ENCODE data around the gene CNNM1. TPM values are rescaled to one million over a fixed set of nuclear protein-coding genes. Genes with fewer than 3 reads are reported as not detected.

Gene CNNM1
- total RNA-seq, 1 donor from 2014 or later: 0.56 TPM

DNA sequence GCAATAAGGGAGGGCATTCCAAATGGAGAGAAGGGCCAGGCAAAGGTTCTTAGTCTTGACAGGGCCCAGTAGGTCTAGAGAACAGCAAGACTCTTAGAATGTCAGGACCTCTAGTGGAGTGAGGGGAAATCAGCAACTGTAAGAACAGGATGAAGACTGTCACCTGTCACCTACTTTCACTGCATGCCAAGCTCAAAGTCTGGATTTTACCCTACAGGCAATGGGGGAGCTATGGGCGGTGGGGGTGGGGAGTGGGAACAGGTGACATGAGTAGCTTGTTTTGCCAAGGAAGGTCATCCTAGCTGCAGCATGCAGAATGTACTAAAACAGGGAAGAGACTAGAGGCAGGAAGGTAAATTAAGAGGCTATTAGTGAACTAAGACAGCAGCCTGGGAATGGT is 82.9 kb downstream of the CNNM1 start:
- H3K79me2 ChIP-seq (ENCODE audit: low read depth): no peaks in the 10 kb centered on the region
- H3K4me2 ChIP-seq: no peak overlapping the region
- Mint-ChIP-seq H3K4me1 (no peaks in the 10 kb centered on the region), H3K27ac (no peak overlapping the region), H3K27me3 (ENCODE audit: insufficient read depth, low read depth) (peaks cover 2% of the 10 kb centered on the region), H3K9me3 (peaks cover 4% of the 10 kb centered on the region), H3K4me3 (no peak overlapping the region), H3K36me3 (peaks cover 13% of the 10 kb centered on the region)
- H3K4me3 ChIP-seq: no peak overlapping the region
- no peaks in the 10 kb centered on the region for H3K27me3 ChIP-seq
- H3K27ac ChIP-seq: no peak overlapping the region
- H3K9ac ChIP-seq: no peak overlapping the region
- no peak for TF ChIP-seq EZH2phosphoT487 (IDR thresholded peaks at IDR 0.05)
- TF ChIP-seq, protein P1, sequence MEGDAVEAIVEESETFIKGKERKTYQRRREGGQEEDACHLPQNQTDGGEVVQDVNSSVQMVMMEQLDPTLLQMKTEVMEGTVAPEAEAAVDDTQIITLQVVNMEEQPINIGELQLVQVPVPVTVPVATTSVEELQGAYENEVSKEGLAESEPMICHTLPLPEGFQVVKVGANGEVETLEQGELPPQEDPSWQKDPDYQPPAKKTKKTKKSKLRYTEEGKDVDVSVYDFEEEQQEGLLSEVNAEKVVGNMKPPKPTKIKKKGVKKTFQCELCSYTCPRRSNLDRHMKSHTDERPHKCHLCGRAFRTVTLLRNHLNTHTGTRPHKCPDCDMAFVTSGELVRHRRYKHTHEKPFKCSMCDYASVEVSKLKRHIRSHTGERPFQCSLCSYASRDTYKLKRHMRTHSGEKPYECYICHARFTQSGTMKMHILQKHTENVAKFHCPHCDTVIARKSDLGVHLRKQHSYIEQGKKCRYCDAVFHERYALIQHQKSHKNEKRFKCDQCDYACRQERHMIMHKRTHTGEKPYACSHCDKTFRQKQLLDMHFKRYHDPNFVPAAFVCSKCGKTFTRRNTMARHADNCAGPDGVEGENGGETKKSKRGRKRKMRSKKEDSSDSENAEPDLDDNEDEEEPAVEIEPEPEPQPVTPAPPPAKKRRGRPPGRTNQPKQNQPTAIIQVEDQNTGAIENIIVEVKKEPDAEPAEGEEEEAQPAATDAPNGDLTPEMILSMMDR (IDR thresholded peaks at IDR 0.05): no peak
- peaks cover 2% of the 10 kb centered on the region for H4K20me1 ChIP-seq (ENCODE audit: low read depth)
- DNase-seq (ENCODE audit: low spot score): no peak
- H3K4me1 ChIP-seq: no peaks in the 10 kb centered on the region
- no peaks in the 10 kb centered on the region for H3F3A ChIP-seq (ENCODE audit: low read depth)
- H3K9me3 ChIP-seq (ENCODE audit: low read depth): no peaks in the 10 kb centered on the region
- no peaks in the 10 kb centered on the region for H3K36me3 ChIP-seq
- H2AFZ ChIP-seq (replicated peaks): no peak overlapping the region

DNA sequence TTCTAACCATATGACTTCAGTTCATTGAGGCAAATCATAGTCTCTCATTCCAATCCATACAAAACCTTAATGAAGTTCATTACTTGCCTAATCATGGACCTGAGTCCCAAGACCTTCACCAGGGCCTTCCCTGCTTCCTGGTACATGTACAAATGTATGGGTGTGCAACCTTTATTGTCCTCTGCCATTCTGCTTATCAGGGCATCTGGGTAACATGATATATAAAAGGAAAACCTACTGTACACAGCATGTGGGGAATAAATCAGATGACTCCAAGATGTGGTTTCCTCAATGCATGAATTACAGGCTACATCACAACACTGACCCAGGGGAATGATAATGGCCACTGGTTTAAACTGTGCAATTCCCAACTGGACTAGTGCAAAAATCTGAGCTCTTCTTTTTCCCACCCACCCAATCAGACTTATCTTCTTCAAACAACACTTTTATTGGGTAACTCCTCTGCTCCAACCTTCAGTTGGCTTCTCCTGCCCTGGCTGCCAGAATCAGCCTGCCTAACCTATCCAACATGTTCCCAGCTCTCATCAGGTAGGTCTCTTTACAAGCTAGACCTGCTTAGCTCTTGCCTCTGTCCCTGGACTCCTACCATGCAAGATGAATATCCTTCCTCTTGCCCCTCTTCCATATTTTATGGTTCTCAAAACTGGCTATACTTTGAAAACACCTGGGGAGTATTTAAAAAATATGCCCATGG is 89.9 kb downstream of the CNNM1 start:
- H3K27ac ChIP-seq: no peak overlapping the region
- no peak for TF ChIP-seq EZH2 (IDR thresholded peaks at IDR 0.05)
- TF ChIP-seq, protein P1 (IDR thresholded peaks at IDR 0.05): no peak
- TF ChIP-seq EZH2phosphoT487 (IDR thresholded peaks at IDR 0.05): no peak
- no peaks in the 10 kb centered on the region for H3F3A ChIP-seq (ENCODE audit: low read depth)
- DNase-seq (ENCODE audit: low spot score): no peak
- Mint-ChIP-seq H3K9me3 (peaks cover 4% of the 10 kb centered on the region), H3K27ac (no peak overlapping the region), H3K36me3 (peaks cover 23% of the 10 kb centered on the region), H3K4me1 (no peaks in the 10 kb centered on the region), H3K27me3 (ENCODE audit: insufficient read depth, low read depth) (peaks cover 2% of the 10 kb centered on the region), H3K4me3 (no peak overlapping the region)
- no peak overlapping the region for H3K4me2 ChIP-seq
- H4K20me1 ChIP-seq (ENCODE audit: low read depth): no peaks in the 10 kb centered on the region
- H3K9me3 ChIP-seq (ENCODE audit: low read depth): no peaks in the 10 kb centered on the region
- no peak overlapping the region for H3K4me3 ChIP-seq
- H3K27me3 ChIP-seq: no peaks in the 10 kb centered on the region
- H3K9ac ChIP-seq: no peak overlapping the region
- no peaks in the 10 kb centered on the region for H3K4me1 ChIP-seq
- no peaks in the 10 kb centered on the region for H3K36me3 ChIP-seq
- no peak overlapping the region for H2AFZ ChIP-seq (replicated peaks)
- peaks cover 12% of the 10 kb centered on the region for H3K79me2 ChIP-seq (ENCODE audit: low read depth)

DNA sequence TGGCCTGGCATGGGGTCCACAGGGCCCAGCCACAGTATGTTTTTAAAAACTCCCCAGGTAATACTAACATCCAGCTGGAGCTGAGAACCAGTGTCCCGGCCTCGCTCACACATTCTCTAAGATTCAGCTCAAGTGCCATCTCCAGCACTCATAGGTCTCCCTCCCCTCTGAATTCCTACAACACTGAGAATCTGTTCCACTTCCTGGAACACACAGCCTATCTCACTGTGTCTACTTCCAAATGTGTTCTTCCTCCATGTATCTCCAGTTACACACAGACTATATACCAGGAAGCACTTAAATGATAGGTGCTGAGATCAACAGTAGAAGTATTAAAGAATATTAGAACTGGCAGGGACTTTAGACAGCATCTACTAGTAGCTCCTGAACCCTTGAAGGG is 90.5 kb downstream of the CNNM1 start:
- H3K79me2 ChIP-seq (ENCODE audit: low read depth): peaks cover 15% of the 10 kb centered on the region
- Mint-ChIP-seq H3K36me3 (peaks cover 23% of the 10 kb centered on the region), H3K9me3 (peaks cover 4% of the 10 kb centered on the region), H3K4me3 (no peak overlapping the region), H3K27ac (no peak overlapping the region), H3K27me3 (ENCODE audit: insufficient read depth, low read depth) (peaks cover under 1% of the 10 kb centered on the region), H3K4me1 (no peaks in the 10 kb centered on the region)
- H4K20me1 ChIP-seq (ENCODE audit: low read depth): no peaks in the 10 kb centered on the region
- no peaks in the 10 kb centered on the region for H3F3A ChIP-seq (ENCODE audit: low read depth)
- no peaks in the 10 kb centered on the region for H3K27me3 ChIP-seq
- no peaks in the 10 kb centered on the region for H3K36me3 ChIP-seq
- H3K4me3 ChIP-seq: no peak overlapping the region
- H3K9ac ChIP-seq: no peak overlapping the region
- no peaks in the 10 kb centered on the region for H3K9me3 ChIP-seq (ENCODE audit: low read depth)
- no peak overlapping the region for H2AFZ ChIP-seq (replicated peaks)
- no peak for TF ChIP-seq EZH2 (IDR thresholded peaks at IDR 0.05)
- DNase-seq (ENCODE audit: low spot score): no peak
- H3K4me2 ChIP-seq: no peak overlapping the region
- no peaks in the 10 kb centered on the region for H3K4me1 ChIP-seq
- no peak overlapping the region for H3K27ac ChIP-seq

DNA sequence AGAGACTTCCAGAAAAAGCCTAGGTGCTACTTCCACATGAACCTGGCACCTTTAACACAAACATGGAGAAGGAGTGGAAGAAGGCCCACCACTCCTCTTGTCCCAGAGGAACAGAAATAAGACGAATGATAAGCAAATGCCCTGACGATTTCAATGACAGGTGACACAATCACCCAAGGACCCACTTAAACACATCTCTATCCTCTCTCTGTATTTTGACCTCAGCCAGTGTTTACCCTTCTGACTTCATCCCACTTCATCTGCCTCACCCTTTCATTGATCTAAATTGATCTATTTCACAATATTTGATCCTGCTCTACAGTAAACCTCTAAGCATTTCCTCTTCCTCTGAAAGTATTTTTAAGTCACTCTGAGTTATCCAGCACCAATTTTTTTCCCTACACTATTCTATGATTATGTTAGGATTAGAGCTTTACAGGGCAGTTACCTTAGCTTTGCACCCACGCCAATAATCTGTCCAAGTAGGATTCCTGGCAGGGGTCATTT is 92.1 kb downstream of the CNNM1 start:
- H3F3A ChIP-seq (ENCODE audit: low read depth): no peaks in the 10 kb centered on the region
- H3K27me3 Mint-ChIP-seq (ENCODE audit: insufficient read depth, low read depth): no peaks in the 10 kb centered on the region
- no peaks in the 10 kb centered on the region for H3K9me3 ChIP-seq (ENCODE audit: low read depth)
- no peak for DNase-seq (ENCODE audit: low spot score)
- H3K36me3 ChIP-seq: no peaks in the 10 kb centered on the region
- no peak overlapping the region for H3K4me2 ChIP-seq
- H3K36me3 Mint-ChIP-seq: peaks cover 16% of the 10 kb centered on the region
- H4K20me1 ChIP-seq (ENCODE audit: low read depth): no peaks in the 10 kb centered on the region
- H3K9me3 Mint-ChIP-seq: peaks cover 2% of the 10 kb centered on the region
- no peak overlapping the region for H3K27ac Mint-ChIP-seq
- no peak overlapping the region for H3K4me3 Mint-ChIP-seq
- no peaks in the 10 kb centered on the region for H3K4me1 ChIP-seq
- TF ChIP-seq EZH2 (IDR thresholded peaks at IDR 0.05) (no peak), EZH2phosphoT487 (IDR thresholded peaks at IDR 0.05) (no peak)
- TF ChIP-seq, protein P1 (IDR thresholded peaks at IDR 0.05): no peak
- no peaks in the 10 kb centered on the region for H3K4me1 Mint-ChIP-seq
- H2AFZ ChIP-seq (replicated peaks): no peak overlapping the region
- H3K9ac ChIP-seq: no peak overlapping the region
- peaks cover 18% of the 10 kb centered on the region for H3K79me2 ChIP-seq (ENCODE audit: low read depth)
- H3K4me3 ChIP-seq: no peak overlapping the region
- H3K27me3 ChIP-seq: no peaks in the 10 kb centered on the region
- no peak overlapping the region for H3K27ac ChIP-seq

Data from neural progenitor cell (in vitro differentiated cells).